Activated CD4-positive, alpha-beta T cell treated with anti-CD3 and anti-CD28 coated beads, Interleukin-2, amount 10 ng/mL, durations not matched to agents 24 days and 14 days (primary cell): Measurements from ENCODE around the gene CAPN8. TPM values are rescaled to one million over a fixed set of nuclear protein-coding genes. Genes with fewer than 3 reads are reported as not detected.

Experiments used
- DNase-seq: peaks from one replicate; pipeline ENCODE4 v3.0.0; 2022
- H3K27ac Mint-ChIP-seq: one replicate; pipeline ENCODE4 v1.8.0; 2022; ENCODE audit warnings: mild to moderate bottlenecking, mixed read lengths
- H3K27me3 Mint-ChIP-seq: one replicate; pipeline ENCODE4 v1.8.0; 2022; ENCODE audit warnings: mixed read lengths
- H3K36me3 Mint-ChIP-seq: one replicate; pipeline ENCODE4 v1.8.0; 2022; ENCODE audit warnings: low read depth, mild to moderate bottlenecking, mixed read lengths
- H3K4me1 Mint-ChIP-seq: one replicate; pipeline ENCODE4 v1.8.0; 2021; ENCODE audit warnings: mixed read lengths
- H3K4me3 Mint-ChIP-seq: one replicate; pipeline ENCODE4 v1.8.0; 2022; ENCODE audit warnings: mild to moderate bottlenecking, moderate library complexity, mixed read lengths
- H3K9me3 Mint-ChIP-seq: one replicate; pipeline ENCODE4 v1.8.0; 2021; ENCODE audit warnings: mixed read lengths
- intact Hi-C: fragments of 100-400 bp; cut with micrococcal nuclease; formaldehyde crosslinking; loops from one replicate; pipeline ENCODE4 v1.15.1; 2023
- total RNA-seq: library from RNA; stranded (reverse); gene quantifications from 2 replicates; pipeline ENCODE4 v1.2.3, GENCODE V29; 2022

CAPN8 gene
- total RNA-seq, 1 donor from 2014 or later, result not detected

DNA sequence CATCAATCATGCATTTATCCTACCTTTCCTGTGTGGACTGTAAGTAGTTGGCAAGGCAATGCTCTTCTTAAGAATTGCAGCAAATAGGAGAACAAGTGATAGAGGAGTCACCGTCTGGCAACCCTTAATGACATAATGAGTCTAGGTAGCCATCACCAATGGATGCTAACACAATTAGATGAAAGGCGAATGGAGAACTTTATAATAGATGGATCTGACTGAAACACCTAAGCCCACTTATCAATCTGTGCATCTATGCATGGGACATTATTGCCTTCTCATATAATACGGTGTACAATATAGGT lies 18.9 kb upstream of the CAPN8 start:
- H3K27me3 Mint-ChIP-seq, result peaks cover 30% of the 10 kb centered on the region
- H3K9me3 Mint-ChIP-seq, result peaks cover 5% of the 10 kb centered on the region
- no peaks in the 10 kb centered on the region for H3K4me1 Mint-ChIP-seq
- H3K36me3 Mint-ChIP-seq, result no peaks in the 10 kb centered on the region
- no peak overlapping the region for H3K4me3 Mint-ChIP-seq
- intact Hi-C loops, result loop anchor here (2.0 kb wide), 1 partner anchor 550 kb away; no protein-coding TSS in a partner anchor
- H3K27ac Mint-ChIP-seq, result no peak overlapping the region
- no peak for DNase-seq

- Mint-ChIP-seq H3K4me3 (no peak overlapping the region), H3K4me1 (no peaks in the 10 kb centered on the region), H3K36me3 (no peaks in the 10 kb centered on the region), H3K27me3 (peaks cover 30% of the 10 kb centered on the region), H3K27ac (no peak overlapping the region), H3K9me3 (peaks cover 5% of the 10 kb centered on the region)
- intact Hi-C loops, result loop anchor here (2.0 kb wide), 1 partner anchor 549 kb away; no protein-coding TSS in a partner anchor
- peak; percentile 73 for DNase-seq
These were observed 18.3 kb upstream of the CAPN8 start for GRCh38 chr1:223683586-223684487.

DNA sequence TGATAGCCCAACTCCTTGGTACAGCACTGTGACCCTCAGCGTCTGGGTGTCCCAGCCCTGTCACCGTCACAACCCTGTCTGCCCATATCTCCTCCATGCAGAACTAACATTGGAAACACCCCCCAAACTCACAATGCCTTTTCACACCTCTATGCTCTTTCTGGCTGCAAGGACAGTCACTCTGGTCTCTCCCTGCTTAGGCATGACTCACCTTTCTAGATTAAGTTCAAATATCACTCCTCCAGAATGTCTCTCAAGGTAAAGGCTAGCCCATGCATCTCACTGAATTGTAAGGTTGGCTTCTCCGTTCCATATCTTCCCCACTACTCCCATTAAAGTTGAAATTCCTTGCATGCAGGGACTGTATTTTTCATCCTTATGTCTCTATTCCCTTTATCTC lies 17.0 kb upstream of the CAPN8 start:
- H3K4me3 Mint-ChIP-seq, result no peak overlapping the region
- H3K9me3 Mint-ChIP-seq, result peaks cover under 1% of the 10 kb centered on the region
- H3K27ac Mint-ChIP-seq, result no peak overlapping the region
- no peak for DNase-seq
- H3K36me3 Mint-ChIP-seq, result no peaks in the 10 kb centered on the region
- H3K27me3 Mint-ChIP-seq, result peaks cover 24% of the 10 kb centered on the region
- no peaks in the 10 kb centered on the region for H3K4me1 Mint-ChIP-seq
- intact Hi-C loops, result no loop called here

- Mint-ChIP-seq H3K27ac (no peak overlapping the region), H3K27me3 (peaks cover 17% of the 10 kb centered on the region), H3K9me3 (peaks cover 3% of the 10 kb centered on the region), H3K4me3 (no peak overlapping the region), H3K4me1 (no peaks in the 10 kb centered on the region), H3K36me3 (no peaks in the 10 kb centered on the region)
- DNase-seq, result no peak
- intact Hi-C loops, result no loop called here
These were observed 14.7 kb upstream of the CAPN8 start for GRCh38 chr1:223680188-223680587.

- peaks cover 6% of the 10 kb centered on the region for H3K27me3 Mint-ChIP-seq
- H3K36me3 Mint-ChIP-seq, result no peaks in the 10 kb centered on the region
- no peak overlapping the region for H3K27ac Mint-ChIP-seq
- no peaks in the 10 kb centered on the region for H3K4me1 Mint-ChIP-seq
- intact Hi-C loops, result no loop called here
- peaks cover 8% of the 10 kb centered on the region for H3K9me3 Mint-ChIP-seq
- no peak for DNase-seq
- no peak overlapping the region for H3K4me3 Mint-ChIP-seq
These were observed 13.3 kb upstream of the CAPN8 start for GRCh38 chr1:223678841-223679240.

GRCh38 chr1:223674119-223674890 lies 8.8 kb upstream of the CAPN8 start:
- no peaks in the 10 kb centered on the region for H3K4me1 Mint-ChIP-seq
- intact Hi-C loops, result no loop called here
- H3K9me3 Mint-ChIP-seq, result peaks cover 8% of the 10 kb centered on the region
- no peak overlapping the region for H3K4me3 Mint-ChIP-seq
- no peak for DNase-seq
- H3K36me3 Mint-ChIP-seq, result no peaks in the 10 kb centered on the region
- no peak overlapping the region for H3K27ac Mint-ChIP-seq
- H3K27me3 Mint-ChIP-seq, result peaks cover 4% of the 10 kb centered on the region

- Mint-ChIP-seq H3K4me3 (no peak overlapping the region), H3K27me3 (peaks cover 4% of the 10 kb centered on the region), H3K4me1 (no peaks in the 10 kb centered on the region), H3K9me3 (peaks cover 5% of the 10 kb centered on the region), H3K27ac (no peak overlapping the region), H3K36me3 (no peaks in the 10 kb centered on the region)
- intact Hi-C loops, result no loop called here
- DNase-seq, result peak; percentile 60
These were observed 5.1 kb upstream of the CAPN8 start for GRCh38 chr1:223670458-223671159.

- intact Hi-C loops, result no loop called here
- DNase-seq, result no peak
- Mint-ChIP-seq H3K27ac (no peak overlapping the region), H3K36me3 (no peaks in the 10 kb centered on the region), H3K9me3 (no peaks in the 10 kb centered on the region), H3K27me3 (peaks cover 4% of the 10 kb centered on the region), H3K4me3 (no peak overlapping the region), H3K4me1 (no peaks in the 10 kb centered on the region)
These were observed 3.7 kb upstream of the CAPN8 start for GRCh38 chr1:223669003-223669795.

- Mint-ChIP-seq H3K4me1 (no peaks in the 10 kb centered on the region), H3K36me3 (no peaks in the 10 kb centered on the region), H3K27me3 (peaks cover 12% of the 10 kb centered on the region), H3K4me3 (no peak overlapping the region), H3K27ac (no peak overlapping the region), H3K9me3 (no peaks in the 10 kb centered on the region)
- intact Hi-C loops, result no loop called here
- DNase-seq, result no peak
These were observed 2.1 kb upstream of the CAPN8 start for GRCh38 chr1:223667484-223668182.

DNA sequence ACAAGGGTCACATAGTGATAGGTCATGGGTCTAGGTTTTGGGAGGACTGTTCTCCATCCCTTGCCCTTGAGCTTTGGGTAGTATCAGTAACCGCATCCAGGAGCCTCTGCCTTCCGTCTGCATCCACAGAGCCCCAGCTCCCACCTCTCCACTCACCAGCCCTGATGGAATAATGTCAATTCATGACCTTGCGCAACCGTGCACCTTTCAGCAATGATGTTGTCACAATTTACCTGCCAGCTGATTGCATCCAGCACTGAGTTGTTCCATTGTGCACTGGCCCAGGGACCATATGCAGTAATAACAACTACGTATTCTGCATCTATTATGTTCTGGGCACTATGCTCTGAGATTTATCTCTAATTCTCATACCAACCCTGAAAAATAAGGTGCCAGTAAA lies 1.4 kb downstream of the CAPN8 start:
- DNase-seq, result no peak
- Mint-ChIP-seq H3K4me3 (no peak overlapping the region), H3K4me1 (no peaks in the 10 kb centered on the region), H3K9me3 (no peaks in the 10 kb centered on the region), H3K27ac (no peak overlapping the region), H3K27me3 (peaks cover 13% of the 10 kb centered on the region), H3K36me3 (no peaks in the 10 kb centered on the region)
- intact Hi-C loops, result no loop called here

GRCh38 chr1:223662943-223663342 lies 2.6 kb downstream of the CAPN8 start:
- Mint-ChIP-seq H3K27me3 (peaks cover 13% of the 10 kb centered on the region), H3K27ac (no peak overlapping the region), H3K4me1 (no peaks in the 10 kb centered on the region), H3K4me3 (no peak overlapping the region), H3K9me3 (no peaks in the 10 kb centered on the region), H3K36me3 (no peaks in the 10 kb centered on the region)
- intact Hi-C loops, result no loop called here
- no peak for DNase-seq

- intact Hi-C loops, result no loop called here
- Mint-ChIP-seq H3K27me3 (peaks cover 13% of the 10 kb centered on the region), H3K27ac (no peak overlapping the region), H3K36me3 (no peaks in the 10 kb centered on the region), H3K9me3 (no peaks in the 10 kb centered on the region), H3K4me1 (no peaks in the 10 kb centered on the region), H3K4me3 (no peak overlapping the region)
- no peak for DNase-seq
These were observed 5.8 kb downstream of the CAPN8 start for GRCh38 chr1:223659711-223660110.

GRCh38 chr1:223657978-223658377 lies 7.5 kb downstream of the CAPN8 start:
- no peaks in the 10 kb centered on the region for H3K9me3 Mint-ChIP-seq
- no peaks in the 10 kb centered on the region for H3K36me3 Mint-ChIP-seq
- peaks cover 6% of the 10 kb centered on the region for H3K27me3 Mint-ChIP-seq
- no peak overlapping the region for H3K4me3 Mint-ChIP-seq
- no peak overlapping the region for H3K27ac Mint-ChIP-seq
- H3K4me1 Mint-ChIP-seq, result no peaks in the 10 kb centered on the region
- no peak for DNase-seq
- intact Hi-C loops, result no loop called here
